ENCODE data around the gene SCN2B. TPM values are rescaled to one million over a fixed set of nuclear protein-coding genes. Genes with fewer than 3 reads are reported as not detected.
A peak's percentile ranks its signal among the peaks of the same experiment; 100 is the strongest.
"Not testable (repeated sequence)": the region's sequence is repeated elsewhere in the genome, so short reads cannot be mapped to it uniquely, and the experiment has no call there.

The SCN2B gene
- total and polyA plus RNA-seq, 7 donors = 0.09 to 6.6 (median 0.51) TPM

DNA sequence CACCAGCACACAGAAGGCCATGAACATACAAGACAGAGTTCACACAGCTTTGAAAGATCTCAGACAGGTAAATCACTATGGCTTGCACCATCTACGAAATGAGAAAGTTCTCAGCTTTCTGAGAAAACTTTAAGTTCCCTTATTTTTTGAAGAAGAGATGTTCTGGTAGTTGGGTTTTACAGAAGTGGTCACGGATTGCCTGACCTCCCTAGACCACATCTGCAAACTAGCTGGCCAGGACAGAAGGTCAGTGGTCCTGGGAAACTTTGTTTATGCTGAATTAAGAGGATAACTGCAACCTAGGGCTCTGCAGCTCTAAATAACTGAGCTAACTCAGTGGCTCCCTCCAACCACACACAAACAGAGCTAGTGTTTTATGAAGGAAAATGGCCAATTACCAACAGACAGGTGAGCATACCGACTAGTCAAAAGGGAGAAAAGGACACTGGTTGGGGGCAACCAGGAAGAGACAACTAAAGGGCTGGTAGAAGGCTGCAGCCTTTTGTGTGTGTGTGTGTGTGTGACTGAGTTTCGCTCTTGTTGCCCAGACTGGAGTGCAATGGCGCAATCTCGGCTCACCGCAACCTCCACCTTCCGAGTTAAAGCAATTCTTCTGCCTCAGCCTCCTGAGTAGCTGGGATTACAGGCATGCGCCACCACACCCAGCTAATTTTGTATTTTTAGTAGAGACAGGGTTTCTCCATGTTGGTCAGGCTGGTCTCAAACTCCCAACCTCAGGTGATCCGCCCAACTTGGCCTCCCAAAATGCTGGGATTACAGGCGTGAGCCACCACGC lies 8.5 kb upstream of the SCN2B start:
- H3K4me1 ChIP-seq = peaks cover 5% of the 10 kb centered on the region
- no peak overlapping the region for H3K4me3 ChIP-seq
- WGBS, 3 donors = 83 to 94% (median 93%) methylated on average over 11 to 12 of the region's 12 CpGs
- no peaks in the 10 kb centered on the region for H3K9me3 ChIP-seq
- TF ChIP-seq, protein P1, sequence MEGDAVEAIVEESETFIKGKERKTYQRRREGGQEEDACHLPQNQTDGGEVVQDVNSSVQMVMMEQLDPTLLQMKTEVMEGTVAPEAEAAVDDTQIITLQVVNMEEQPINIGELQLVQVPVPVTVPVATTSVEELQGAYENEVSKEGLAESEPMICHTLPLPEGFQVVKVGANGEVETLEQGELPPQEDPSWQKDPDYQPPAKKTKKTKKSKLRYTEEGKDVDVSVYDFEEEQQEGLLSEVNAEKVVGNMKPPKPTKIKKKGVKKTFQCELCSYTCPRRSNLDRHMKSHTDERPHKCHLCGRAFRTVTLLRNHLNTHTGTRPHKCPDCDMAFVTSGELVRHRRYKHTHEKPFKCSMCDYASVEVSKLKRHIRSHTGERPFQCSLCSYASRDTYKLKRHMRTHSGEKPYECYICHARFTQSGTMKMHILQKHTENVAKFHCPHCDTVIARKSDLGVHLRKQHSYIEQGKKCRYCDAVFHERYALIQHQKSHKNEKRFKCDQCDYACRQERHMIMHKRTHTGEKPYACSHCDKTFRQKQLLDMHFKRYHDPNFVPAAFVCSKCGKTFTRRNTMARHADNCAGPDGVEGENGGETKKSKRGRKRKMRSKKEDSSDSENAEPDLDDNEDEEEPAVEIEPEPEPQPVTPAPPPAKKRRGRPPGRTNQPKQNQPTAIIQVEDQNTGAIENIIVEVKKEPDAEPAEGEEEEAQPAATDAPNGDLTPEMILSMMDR (IDR thresholded peaks at IDR 0.05) = no peak
- intact Hi-C loops (cut with DNase I) = no loop called here
- no peak for ATAC-seq
- H3K27me3 ChIP-seq (ENCODE audit: insufficient read depth in 3 of 3, low read length in 2 of 3) = no peaks in the 10 kb centered on the region
- no peak overlapping the region for H3K27ac ChIP-seq
- H3K36me3 ChIP-seq (ENCODE audit: insufficient read depth in 1 of 2, low read depth in 1 of 2) = no peaks in the 10 kb centered on the region
- no peak for DNase-seq

DNA sequence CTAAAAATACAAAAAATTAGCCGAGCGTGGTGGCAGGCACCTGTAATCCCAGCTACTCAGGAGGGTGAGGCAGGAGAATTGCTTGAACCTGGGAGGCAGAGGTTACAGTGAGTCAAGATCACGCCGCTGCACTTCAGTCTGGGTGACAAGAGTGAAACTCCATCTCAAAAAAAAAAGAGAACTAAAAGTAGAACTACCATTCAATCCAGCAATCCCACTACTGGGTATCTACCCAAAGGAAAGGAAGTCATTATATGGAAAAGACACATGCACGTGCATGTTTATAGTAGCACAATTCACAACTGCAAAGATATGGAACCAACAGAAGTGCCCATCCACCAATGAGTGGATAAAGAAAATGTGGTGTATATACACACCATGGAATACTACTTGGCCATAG lies 7.3 kb upstream of the SCN2B start:
- 71 to 93% (median 93%) methylated on average over 5 of the region's 5 CpGs for WGBS, 3 donors

DNA sequence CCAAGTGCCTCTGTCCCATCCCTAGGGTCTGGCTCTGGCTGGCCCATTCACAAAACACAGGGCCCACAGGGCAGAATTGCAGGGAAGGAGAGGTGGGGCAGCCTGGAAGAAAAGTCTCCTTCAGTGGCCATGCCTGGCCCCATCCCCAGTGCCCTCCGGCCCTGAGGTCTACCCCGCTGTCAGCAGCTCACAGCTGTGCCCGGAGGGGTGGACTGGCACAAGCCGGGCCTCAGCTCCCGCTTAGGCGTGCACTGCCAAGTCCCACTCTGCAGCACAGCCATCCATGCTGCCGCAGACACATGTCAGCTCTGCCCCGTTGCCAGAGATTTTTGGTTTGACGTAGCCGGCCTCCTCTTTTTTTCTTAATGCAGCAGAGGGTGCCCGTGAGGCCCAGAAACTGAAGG lies 3.9 kb upstream of the SCN2B start:
- Histone ChIP-seq H3K4me1 (peaks cover 11% of the 10 kb centered on the region), H3K4me3 (peak overlapping the region; percentile 31), H3K27me3 (ENCODE audit: insufficient read depth in 3 of 3, low read length in 2 of 3) (no peaks in the 10 kb centered on the region), H3K27ac (peak overlapping the region; percentile 47), H3K9me3 (no peaks in the 10 kb centered on the region), H3K36me3 (ENCODE audit: insufficient read depth in 1 of 2, low read depth in 1 of 2) (no peaks in the 10 kb centered on the region)
- intact Hi-C loops (cut with DNase I) = no loop called here
- 9 to 19% (median 10%) methylated on average over 8 to 11 of the region's 11 CpGs for WGBS, 3 donors
- ATAC-seq = peak; percentile 84 to 95 (median 88)
- peak; percentile 66 to 79 for DNase-seq
- TF ChIP-seq, protein P1 (IDR thresholded peaks at IDR 0.05) = no peak

More for the DNA sequence above, 7.3 kb upstream of the SCN2B start:
- H3K36me3 ChIP-seq (ENCODE audit: insufficient read depth in 1 of 2, low read depth in 1 of 2); intact Hi-C loops (cut with DNase I); H3K4me3 ChIP-seq; H3K27me3 ChIP-seq (ENCODE audit: insufficient read depth in 3 of 3, low read length in 2 of 3); H3K4me1 ChIP-seq; DNase-seq; H3K9me3 ChIP-seq; ATAC-seq; H3K27ac ChIP-seq: not testable (repeated sequence)

DNA sequence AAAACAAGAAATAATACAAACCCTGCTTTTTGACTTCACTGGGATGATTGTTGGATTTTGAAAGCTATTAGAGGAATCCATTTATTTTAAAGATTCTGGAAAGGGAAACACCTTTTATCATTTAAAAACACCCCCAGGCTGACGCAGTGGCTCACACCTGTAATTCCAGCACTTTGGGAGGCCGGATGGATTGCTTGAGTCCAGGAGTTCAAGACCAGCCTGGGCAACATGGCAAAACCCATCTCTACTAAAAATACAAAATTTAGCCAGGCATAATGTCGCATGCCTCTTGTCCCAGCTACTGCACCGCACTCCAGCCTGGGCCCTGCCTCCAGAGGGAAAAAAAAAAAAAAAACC lies 317 bp upstream of the SCN2B start:
- DNase-seq (no peak), ATAC-seq (no peak)
- Histone ChIP-seq H3K27me3 (ENCODE audit: insufficient read depth in 3 of 3, low read length in 2 of 3) (no peaks in the 10 kb centered on the region), H3K9me3 (no peaks in the 10 kb centered on the region), H3K27ac (peak overlapping the region; percentile 73), H3K4me3 (peak overlapping the region; percentile 60), H3K4me1 (peaks cover 19% of the 10 kb centered on the region), H3K36me3 (ENCODE audit: insufficient read depth in 1 of 2, low read depth in 1 of 2) (no peaks in the 10 kb centered on the region)
- TF ChIP-seq, protein P1 (IDR thresholded peaks at IDR 0.05) = no peak
- intact Hi-C loops (cut with DNase I) = no loop called here
- WGBS, 3 donors = 79 to 83% (median 82%) methylated on average over 4 of the region's 4 CpGs

DNA sequence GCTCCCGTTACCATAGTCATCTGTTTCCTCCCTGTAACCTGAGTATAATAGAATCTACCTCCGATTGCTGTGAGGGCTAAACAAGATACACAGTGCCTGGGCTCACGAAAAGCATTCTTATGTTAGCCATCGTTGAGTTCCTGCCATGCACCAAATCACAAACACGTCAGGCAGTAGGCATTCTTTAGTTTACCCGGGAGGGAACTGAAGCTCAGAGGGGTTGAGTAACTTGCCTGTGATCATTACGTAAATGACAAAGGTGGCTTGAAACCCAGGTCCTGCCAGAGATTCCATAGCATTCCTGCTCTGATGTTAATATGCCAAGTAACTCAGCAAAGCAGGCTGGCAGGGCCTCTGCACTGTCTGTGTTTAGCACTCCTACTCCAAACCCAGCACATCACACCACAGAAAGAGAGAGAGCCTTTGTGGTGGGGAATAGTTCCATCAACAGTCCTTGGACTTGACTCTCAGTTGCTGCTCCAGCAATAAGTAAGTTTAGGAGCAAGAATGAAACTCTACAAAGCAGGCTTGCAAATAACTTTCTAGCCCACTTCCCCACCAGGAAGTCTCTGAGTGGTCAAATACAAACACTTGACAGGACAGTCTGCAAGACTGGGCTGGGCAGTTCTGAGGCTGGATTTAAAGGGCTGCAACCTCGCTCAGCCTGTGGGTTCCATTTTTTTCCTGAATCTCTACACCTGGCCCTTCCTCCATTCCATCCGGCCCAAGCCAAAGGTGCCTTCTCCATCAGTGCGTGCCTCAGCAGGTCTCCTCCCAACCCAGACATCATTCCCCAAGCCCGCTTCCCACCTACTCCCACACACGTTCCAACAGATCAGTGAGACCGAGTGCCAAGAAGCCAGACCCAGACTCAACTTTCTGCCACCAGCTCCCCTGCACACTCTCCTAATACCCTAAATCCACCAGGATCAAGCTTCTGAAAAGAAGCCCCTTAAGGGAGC lies 1.1 kb downstream of the SCN2B start:
- peaks cover 16% of the 10 kb centered on the region for H3K4me1 ChIP-seq
- H3K36me3 ChIP-seq (ENCODE audit: insufficient read depth in 1 of 2, low read depth in 1 of 2) = no peaks in the 10 kb centered on the region
- H3K27ac ChIP-seq = peak overlapping the region; percentile 73
- H3K9me3 ChIP-seq = no peaks in the 10 kb centered on the region
- ATAC-seq (peak; percentile 67 to 84 (median 75)), DNase-seq (no peak)
- H3K4me3 ChIP-seq = peak overlapping the region; percentile 60
- TF ChIP-seq, protein P1 (IDR thresholded peaks at IDR 0.05) = no peak
- intact Hi-C loops (cut with DNase I) = no loop called here
- H3K27me3 ChIP-seq (ENCODE audit: insufficient read depth in 3 of 3, low read length in 2 of 3) = no peaks in the 10 kb centered on the region
- 32 to 41% (median 35%) methylated on average over 13 of the region's 13 CpGs for WGBS, 3 donors
